ENCODE data around the gene CDIPT.

Gene CDIPT

DNA sequence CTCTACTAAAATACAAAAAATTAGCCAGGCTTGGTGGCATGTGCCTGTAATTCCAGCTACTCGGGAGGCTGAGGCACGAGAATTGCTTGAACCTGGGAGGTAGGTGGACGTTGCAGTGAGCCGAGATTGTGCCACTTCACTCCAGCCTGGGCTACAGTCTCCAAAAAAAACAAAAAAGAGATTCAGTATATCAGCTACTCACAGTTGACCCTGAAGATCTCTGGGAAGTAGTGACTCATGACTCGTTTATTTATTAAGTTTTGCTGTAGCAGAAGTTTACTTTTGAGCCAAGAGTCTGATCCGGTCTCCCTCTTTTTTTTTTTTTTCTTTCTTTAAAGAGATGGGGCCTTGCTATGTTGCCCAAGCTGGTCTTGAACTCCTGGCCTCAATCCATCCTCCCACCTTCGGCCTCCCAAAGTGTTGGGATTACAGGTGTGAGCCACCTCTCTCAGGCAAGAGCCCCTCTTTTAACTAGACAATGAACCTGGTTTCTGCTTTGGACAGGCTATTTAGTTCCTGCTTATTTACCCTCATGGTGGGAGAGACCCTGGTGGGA is 38.4 kb downstream of the CDIPT start:
- DNase-seq: no peak

DNA sequence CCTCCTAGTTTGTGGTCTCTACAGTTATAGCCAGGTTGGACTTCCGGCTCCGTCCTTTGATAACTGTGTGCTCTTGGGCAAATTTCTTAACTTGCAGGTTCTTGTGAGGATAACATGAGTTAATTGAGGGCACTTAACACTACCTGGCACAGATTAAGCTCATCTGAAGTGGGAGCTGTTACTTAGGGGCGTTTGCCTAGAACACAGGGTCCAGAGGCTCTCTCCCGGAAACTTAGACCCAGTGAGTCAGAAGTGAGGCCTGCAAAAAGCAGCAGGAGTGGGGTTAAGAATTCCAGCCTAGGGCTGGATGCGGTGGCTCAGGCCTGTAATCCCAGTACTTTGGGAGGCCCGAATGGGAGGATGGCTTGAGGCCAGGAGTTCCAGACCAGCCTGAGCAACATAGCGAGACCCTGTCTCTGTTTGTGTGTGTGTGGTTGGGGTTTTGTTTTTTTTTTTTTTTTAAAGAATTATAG is 41.3 kb downstream of the CDIPT start:
- no peak for DNase-seq

- DNase-seq: no peak
These were observed 42.0 kb downstream of the CDIPT start for GRCh38 chr16:29820730-29821642.

DNA sequence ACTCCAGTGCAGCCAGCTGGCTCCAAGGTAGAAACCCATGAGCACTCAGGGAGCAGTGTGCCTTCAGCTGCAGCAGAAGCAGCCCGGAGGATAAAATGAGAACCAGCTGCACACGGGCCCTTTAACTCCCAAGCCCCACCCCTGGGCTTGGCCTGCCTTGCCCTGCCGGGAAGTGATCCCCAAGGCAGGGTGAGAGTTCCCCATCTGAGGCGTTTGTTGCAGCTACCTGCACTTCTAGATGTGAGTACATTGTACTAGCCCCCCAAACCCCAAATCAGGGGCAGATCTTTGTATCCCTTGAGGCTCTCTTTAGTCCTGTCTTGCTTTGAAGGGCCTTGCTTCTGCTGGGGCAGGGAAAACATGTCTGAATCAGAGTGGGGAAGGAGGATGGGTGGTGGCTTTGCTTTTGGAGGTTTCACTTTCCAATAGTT is 42.7 kb downstream of the CDIPT start, which contains the start of gene MVP:
MVP (plus strand) TSS at position 192 of the 431 bp plus-strand sequence. CDS start 10,088 bp downstream, outside the sequence.
- DNase-seq: no peak

GRCh38 chr16:29819506-29819905 is 43.5 kb downstream of the CDIPT start:
- DNase-seq: no peak

DNA sequence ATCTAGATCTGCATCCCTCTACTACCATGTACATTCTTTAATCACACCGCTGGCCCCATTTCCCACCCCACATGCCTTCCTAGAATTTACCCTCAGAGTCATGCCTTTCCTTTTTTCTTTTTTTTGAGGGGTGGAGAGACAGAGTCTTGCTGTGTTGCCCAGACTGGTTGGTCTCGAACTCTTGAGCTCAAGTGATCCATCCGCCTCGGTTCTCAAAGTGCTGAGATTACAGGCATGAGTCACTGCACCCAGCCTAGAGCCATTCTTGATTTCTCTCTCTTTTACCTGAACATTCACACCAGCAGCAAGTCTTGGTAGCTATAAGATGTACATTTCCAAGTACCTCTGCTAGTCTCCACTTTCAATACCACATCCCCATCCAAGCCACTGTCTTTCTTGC is 44.9 kb downstream of the CDIPT start:
- no peak for DNase-seq

DNA sequence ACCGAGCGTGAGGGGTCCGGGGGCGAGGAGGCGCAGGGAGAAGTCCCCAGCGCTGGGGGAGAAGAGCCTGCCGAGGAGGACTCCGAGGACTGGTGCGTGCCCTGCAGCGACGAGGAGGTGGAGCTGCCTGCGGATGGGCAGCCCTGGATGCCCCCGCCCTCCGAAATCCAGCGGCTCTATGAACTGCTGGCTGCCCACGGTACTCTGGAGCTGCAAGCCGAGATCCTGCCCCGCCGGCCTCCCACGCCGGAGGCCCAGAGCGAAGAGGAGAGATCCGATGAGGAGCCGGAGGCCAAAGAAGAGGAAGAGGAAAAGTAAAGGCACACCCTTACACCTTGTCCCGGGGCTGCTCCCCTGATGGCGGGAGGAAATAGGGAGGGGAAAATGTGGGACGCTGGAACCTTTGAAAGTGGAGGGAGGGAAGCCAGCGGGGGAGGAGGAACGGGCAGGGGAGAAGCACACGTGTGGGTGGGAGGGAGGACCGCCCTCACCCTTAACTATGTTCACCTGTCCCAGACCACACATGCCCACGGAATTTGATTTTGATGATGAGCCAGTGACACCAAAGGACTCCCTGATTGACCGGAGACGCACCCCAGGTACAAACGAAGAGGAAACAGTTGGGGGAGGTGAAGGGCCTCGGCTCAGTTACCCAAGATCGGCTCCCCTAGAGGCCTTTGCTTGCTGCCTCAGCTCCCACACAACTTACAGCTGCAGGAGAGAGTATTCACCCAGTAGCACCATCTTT is 46.2 kb downstream of the CDIPT start:
- no peak for DNase-seq

DNA sequence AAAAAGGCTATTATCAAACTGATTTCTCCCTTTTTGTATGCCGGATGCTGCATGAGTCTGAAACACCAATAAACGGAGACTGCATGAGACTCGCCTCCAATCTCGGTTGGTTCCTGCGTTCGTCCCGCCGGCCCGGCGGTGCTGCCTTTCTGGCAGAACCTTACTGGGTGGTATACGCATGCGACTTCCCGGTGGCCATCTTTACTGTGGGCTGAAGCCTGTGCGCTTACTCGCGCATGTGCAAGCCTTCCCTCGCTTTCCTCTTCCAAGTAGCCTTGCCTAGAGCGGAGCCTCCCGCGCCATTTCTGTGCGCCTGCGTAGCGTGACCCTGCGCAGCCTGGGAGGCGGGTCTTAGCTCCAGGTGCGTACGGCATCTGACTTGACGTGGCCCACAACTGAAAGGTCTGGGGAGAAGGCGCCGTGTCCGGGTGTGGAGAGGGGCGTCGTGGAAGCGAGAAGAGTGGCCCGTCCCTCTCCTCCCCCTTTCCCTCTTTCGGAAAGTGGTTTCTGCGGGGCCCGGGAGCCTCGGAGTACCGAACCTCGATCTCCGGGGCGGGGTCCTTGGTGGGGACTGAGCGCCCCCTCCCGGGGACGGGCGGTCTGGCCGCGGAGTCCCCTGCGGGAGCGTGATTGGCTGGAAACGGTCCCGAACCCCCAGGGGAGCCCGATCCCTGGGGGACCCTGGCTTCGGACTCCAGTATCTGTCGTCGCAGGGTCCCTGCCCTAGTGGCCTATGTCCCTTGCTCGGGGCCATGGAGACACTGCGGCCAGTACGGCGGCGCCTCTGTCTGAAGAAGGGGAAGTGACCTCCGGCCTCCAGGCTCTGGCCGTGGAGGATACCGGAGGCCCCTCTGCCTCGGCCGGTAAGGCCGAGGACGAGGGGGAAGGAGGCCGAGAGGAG is 47.0 kb downstream of the CDIPT start, which contains the start of gene PAGR1:
PAGR1 (plus strand) TSS at position 360 of the 901 bp plus-strand sequence; CDS start at position 734, 374 bp downstream.
- peak; percentile 87 to 96 for DNase-seq

GRCh38 chr16:29815032-29815721 is 47.8 kb downstream of the CDIPT start:
- no peak for DNase-seq

- no peak for DNase-seq
These were observed 48.4 kb downstream of the CDIPT start for GRCh38 chr16:29814592-29814991.

DNA sequence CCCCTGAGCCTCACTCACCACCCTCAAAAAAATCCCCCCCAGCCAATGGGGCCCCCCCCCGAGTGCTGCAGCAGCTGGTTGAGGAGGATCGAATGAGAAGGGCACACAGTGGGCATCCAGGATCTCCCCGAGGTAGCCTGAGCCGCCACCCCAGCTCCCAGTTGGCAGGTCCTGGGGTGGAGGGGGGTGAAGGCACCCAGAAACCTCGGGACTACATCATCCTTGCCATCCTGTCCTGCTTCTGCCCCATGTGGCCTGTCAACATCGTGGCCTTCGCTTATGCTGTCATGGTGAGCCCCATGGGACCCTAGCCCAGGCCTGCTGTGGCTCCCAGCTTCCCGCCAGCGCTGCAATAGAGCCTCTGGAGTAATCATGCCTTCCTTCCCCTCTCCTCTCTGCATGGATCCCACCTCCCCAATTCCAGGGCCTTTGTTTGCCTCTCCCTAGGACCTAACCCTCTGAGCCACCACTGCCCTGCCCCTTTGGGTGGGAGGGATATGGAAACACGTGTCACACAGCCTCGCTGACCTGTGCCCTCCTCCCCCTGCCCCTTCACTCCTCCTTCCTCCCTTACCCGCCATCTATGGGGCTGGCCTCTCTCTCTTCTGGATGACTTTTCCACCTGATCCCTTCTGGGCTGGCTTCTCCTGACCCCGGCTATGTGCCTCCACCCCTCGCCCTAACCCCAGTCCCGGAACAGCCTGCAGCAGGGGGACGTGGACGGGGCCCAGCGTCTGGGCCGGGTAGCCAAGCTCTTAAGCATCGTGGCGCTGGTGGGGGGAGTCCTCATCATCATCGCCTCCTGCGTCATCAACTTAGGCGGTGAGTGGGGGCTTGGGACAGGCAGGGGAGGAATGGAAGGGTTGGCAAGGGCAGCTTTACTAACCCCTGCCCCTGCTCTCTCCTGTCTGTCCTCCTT is 49.1 kb downstream of the CDIPT start:
- no peak for DNase-seq

- no peak for DNase-seq
These were observed 50.0 kb downstream of the CDIPT start for GRCh38 chr16:29812754-29813643.

- peak; percentile 70 to 74 for DNase-seq
These were observed 50.9 kb downstream of the CDIPT start, which contains the start of gene PRRT2 for GRCh38 chr16:29811896-29812665. Gene PRRT2, plus strand, starts transcription at chr16:29812193. Its CDS starts 862 bp downstream, at chr16:29813055.

DNA sequence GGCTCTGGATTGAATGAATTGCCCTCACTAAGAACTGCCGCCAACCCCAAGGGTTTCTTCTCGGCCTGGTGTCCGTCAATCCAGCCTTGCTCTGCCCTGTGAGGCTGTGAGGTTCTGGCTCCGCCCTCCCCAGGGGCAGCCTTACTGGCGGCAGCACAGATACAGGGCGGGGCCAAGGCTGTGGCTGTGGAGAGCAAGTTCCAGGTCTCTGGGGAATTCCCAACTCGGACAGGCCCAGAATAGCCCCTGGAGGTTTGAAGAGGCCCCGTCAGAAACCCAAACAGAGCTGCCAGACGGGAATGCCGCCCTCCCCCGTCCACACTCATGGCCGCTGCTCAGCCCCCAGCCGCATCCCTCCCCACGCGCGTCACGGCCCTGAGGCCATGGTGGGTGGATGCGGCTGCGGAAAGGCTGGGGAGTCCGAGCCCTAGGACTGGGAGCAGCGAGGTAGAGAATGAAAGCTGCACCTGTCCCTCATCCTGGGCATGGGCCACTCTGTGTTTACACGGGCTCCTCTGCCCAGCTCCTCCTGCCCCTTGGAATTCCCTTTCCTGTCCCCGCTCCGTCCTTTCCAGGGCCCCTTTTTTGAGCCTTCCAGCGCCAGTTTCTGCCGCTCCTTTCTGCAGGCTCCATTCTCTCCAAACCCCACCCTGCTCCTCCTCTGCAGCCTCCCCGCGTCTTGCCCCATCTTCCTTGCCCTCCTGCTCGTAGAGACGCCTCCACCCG is 51.7 kb downstream of the CDIPT start:
- DNase-seq: peak; percentile 84 to 88

GRCh38 chr16:29810699-29811169 is 52.3 kb downstream of the CDIPT start:
- no peak for DNase-seq

- no peak for DNase-seq
These were observed 53.0 kb downstream of the CDIPT start for GRCh38 chr16:29809850-29810698.

All from cerebellar nuclear complex (tissue), 1 donor.